Activated CD4-positive, alpha-beta T cell treated with anti-CD3 and anti-CD28 coated beads for 36 hours (primary cell): ENCODE data around the gene DHX29. TPM values are rescaled to one million over a fixed set of nuclear protein-coding genes. Genes with fewer than 3 reads are reported as not detected.
A peak's percentile ranks its signal among the peaks of the same experiment; 100 is the strongest.

Source experiments
- ATAC-seq: fragments of 200-7000 bp; cut with Tn5 transposase; one replicate; pipeline ENCODE4 v1.10.0; 2021; ENCODE audit warnings: mild to moderate bottlenecking, moderate library complexity
- CTCF ChIA-PET: fragments of 350-600 bp; sonication (Branson Sonifier 250); formaldehyde crosslinking; loops from one replicate; lab custom pipeline; 2021; ENCODE audit warnings: antibody characterized with exemption; lab: Charles Lee
- POLR2A ChIA-PET: fragments of 350-600 bp; sonication (Branson Sonifier 250); formaldehyde crosslinking; loops from one replicate; lab custom pipeline; 2021; ENCODE audit warnings: antibody characterized with exemption, inconsistent platforms; lab: Charles Lee
- DNase-seq: peaks from one replicate; pipeline ENCODE4 v3.0.0-alpha.2; 2020
- H3K27ac Mint-ChIP-seq: one replicate; pipeline ENCODE4 v1.8.0; 2021; ENCODE audit warnings: mixed read lengths
- H3K27me3 Mint-ChIP-seq: one replicate; pipeline ENCODE4 v1.8.0; 2021; ENCODE audit warnings: mixed read lengths
- H3K36me3 Mint-ChIP-seq: one replicate; pipeline ENCODE4 v1.8.0; 2021; ENCODE audit warnings: low read depth, mixed read lengths
- H3K4me1 Mint-ChIP-seq: one replicate; pipeline ENCODE4 v1.8.0; 2021; ENCODE audit warnings: mixed read lengths
- H3K4me3 Mint-ChIP-seq: one replicate; pipeline ENCODE4 v1.8.0; 2021; ENCODE audit warnings: mild to moderate bottlenecking, moderate library complexity, mixed read lengths
- H3K9me3 Mint-ChIP-seq: one replicate; pipeline ENCODE4 v1.8.0; 2021; ENCODE audit warnings: low read depth, mixed read lengths
- intact Hi-C, 2 experiments: fragments of 100-400 bp; cut with DNase I in 1 of 2; cut with micrococcal nuclease in 1 of 2; formaldehyde crosslinking; loops; one replicate each; pipeline versions ENCODE4 v1.14.2 to v1.15.1; 2022 to 2024; cut with DNase I, micrococcal nuclease
- total RNA-seq, 2 experiments: library from RNA; stranded (reverse); gene quantifications; one replicate each; pipeline ENCODE4 v1.2.3, GENCODE V29; 2021

The DHX29 gene
- total RNA-seq, 2 experiments from 2014 or later = 12.1 to 12.9 TPM

- POLR2A ChIA-PET = no interaction called here
- no peak overlapping the region for H3K4me3 Mint-ChIP-seq
- ATAC-seq (no peak), DNase-seq (no peak)
- peaks cover 40% of the 10 kb centered on the region for H3K36me3 Mint-ChIP-seq
- H3K4me1 Mint-ChIP-seq = peaks cover 56% of the 10 kb centered on the region
- H3K27me3 Mint-ChIP-seq = no peaks in the 10 kb centered on the region
- peaks cover 5% of the 10 kb centered on the region for H3K9me3 Mint-ChIP-seq
- CTCF ChIA-PET = interaction anchor here (0.7 kb wide), 1 partner anchor 9 kb away, joined by 3 read pairs; no protein-coding TSS in a partner anchor
- no peak overlapping the region for H3K27ac Mint-ChIP-seq
- intact Hi-C loops = no loop called here
These were observed 8.8 kb upstream of the DHX29 start for GRCh38 chr5:55316289-55316688.

- ATAC-seq = no peak
- Mint-ChIP-seq H3K36me3 (peaks cover 43% of the 10 kb centered on the region), H3K27me3 (no peaks in the 10 kb centered on the region), H3K9me3 (peaks cover 5% of the 10 kb centered on the region), H3K27ac (peak overlapping the region; percentile 28), H3K4me3 (no peak overlapping the region), H3K4me1 (peaks cover 62% of the 10 kb centered on the region)
- CTCF ChIA-PET = no interaction called here
- no peak for DNase-seq
- POLR2A ChIA-PET = no interaction called here
- intact Hi-C loops = no loop called here
These were observed 6.5 kb upstream of the DHX29 start for GRCh38 chr5:55313870-55314617.

GRCh38 chr5:55308254-55308836 is 851 bp upstream of the DHX29 start:
- H3K4me3 Mint-ChIP-seq = no peak overlapping the region
- ChIA-PET POLR2A (interaction anchor here (0.6 to 1.4 kb wide), 5 partner anchors 10 to 670 kb away, joined by 3 to 12 read pairs (median 4); no protein-coding TSS in a partner anchor), CTCF (interaction anchor here (0.6 to 2.4 kb wide), 5 partner anchors 17 to 384 kb away, joined by 3 to 8 read pairs (median 3); no protein-coding TSS in a partner anchor)
- ATAC-seq (peak; percentile 13), DNase-seq (peak; percentile 41)
- no peak overlapping the region for H3K27ac Mint-ChIP-seq
- no peaks in the 10 kb centered on the region for H3K27me3 Mint-ChIP-seq
- intact Hi-C loops = loop anchor here (1.0 to 5.0 kb wide), 3 partner anchors 81 to 1866 kb away; partner anchors contain the start of genes CDC20B (in 1 of the 2), GPBP1 (in 1 of the 2) and MCIDAS (in 1 of the 2)
- peaks cover 2% of the 10 kb centered on the region for H3K9me3 Mint-ChIP-seq
- H3K4me1 Mint-ChIP-seq = peaks cover 33% of the 10 kb centered on the region
- H3K36me3 Mint-ChIP-seq = peaks cover 15% of the 10 kb centered on the region

GRCh38 chr5:55306641-55307382 is 682 bp downstream of the DHX29 start:
- H3K4me3 Mint-ChIP-seq = no peak overlapping the region
- H3K36me3 Mint-ChIP-seq = peaks cover 18% of the 10 kb centered on the region
- H3K27me3 Mint-ChIP-seq = no peaks in the 10 kb centered on the region
- no peak for DNase-seq
- H3K9me3 Mint-ChIP-seq = peaks cover 4% of the 10 kb centered on the region
- H3K4me1 Mint-ChIP-seq = peaks cover 25% of the 10 kb centered on the region
- no peak overlapping the region for H3K27ac Mint-ChIP-seq
- intact Hi-C loops = loop anchor here (1.0 to 5.0 kb wide), 7 partner anchors 80 to 997 kb away; partner anchors contain the start of genes MCIDAS (in 2 of the 2), ARL15 (in 1 of the 2), IL6ST (in 1 of the 2) and SLC38A9 (in 1 of the 2)
- ChIA-PET CTCF (interaction anchor here (0.6 to 2.4 kb wide), 7 partner anchors 12 to 385 kb away, joined by 3 to 8 read pairs (median 5); no protein-coding TSS in a partner anchor), POLR2A (interaction anchor here (1.4 kb wide), 1 partner anchor 11 kb away, joined by 7 read pairs; no protein-coding TSS in a partner anchor)
- no peak for ATAC-seq

GRCh38 chr5:55305345-55305744 is 2.1 kb downstream of the DHX29 start:
- Mint-ChIP-seq H3K4me1 (peaks cover 13% of the 10 kb centered on the region), H3K27me3 (no peaks in the 10 kb centered on the region), H3K9me3 (peaks cover 8% of the 10 kb centered on the region), H3K27ac (no peak overlapping the region), H3K36me3 (peaks cover 20% of the 10 kb centered on the region), H3K4me3 (no peak overlapping the region)
- no peak for ATAC-seq
- ChIA-PET CTCF (interaction anchor here (0.6 to 1.6 kb wide), 3 partner anchors 78 to 1570 kb away, joined by 3 to 5 read pairs (median 5); partner anchors contain the start of gene MCIDAS), POLR2A (no interaction called here)
- no peak for DNase-seq
- intact Hi-C loops = loop anchor here in 1 of 2 experiments (5.0 kb wide), 1 partner anchor 78 kb away; the partner anchor contains the start of gene MCIDAS

GRCh38 chr5:55304584-55304983 is 2.9 kb downstream of the DHX29 start:
- Mint-ChIP-seq H3K4me1 (peaks cover 11% of the 10 kb centered on the region), H3K27ac (no peak overlapping the region), H3K36me3 (peaks cover 20% of the 10 kb centered on the region), H3K9me3 (peaks cover 8% of the 10 kb centered on the region), H3K4me3 (no peak overlapping the region), H3K27me3 (no peaks in the 10 kb centered on the region)
- DNase-seq (no peak), ATAC-seq (no peak)
- intact Hi-C loops = no loop called here
- CTCF ChIA-PET = interaction anchor here (0.6 kb wide), 1 partner anchor 1570 kb away, joined by 3 read pairs; no protein-coding TSS in a partner anchor
- POLR2A ChIA-PET = no interaction called here

- no peak overlapping the region for H3K4me3 Mint-ChIP-seq
- no peak for DNase-seq
- peaks cover 22% of the 10 kb centered on the region for H3K36me3 Mint-ChIP-seq
- ChIA-PET CTCF (interaction anchor here (0.9 to 2.3 kb wide), 2 partner anchors 40 to 43 kb away, joined by 3 to 7 read pairs; no protein-coding TSS in a partner anchor), POLR2A (no interaction called here)
- no peak overlapping the region for H3K27ac Mint-ChIP-seq
- peaks cover 13% of the 10 kb centered on the region for H3K4me1 Mint-ChIP-seq
- intact Hi-C loops = no loop called here
- H3K9me3 Mint-ChIP-seq = peaks cover 8% of the 10 kb centered on the region
- no peaks in the 10 kb centered on the region for H3K27me3 Mint-ChIP-seq
- ATAC-seq = no peak
These were observed 4.2 kb downstream of the DHX29 start for GRCh38 chr5:55303238-55303690.

GRCh38 chr5:55300890-55301289 is 6.6 kb downstream of the DHX29 start:
- peaks cover 13% of the 10 kb centered on the region for H3K4me1 Mint-ChIP-seq
- ATAC-seq (no peak), DNase-seq (no peak)
- H3K27ac Mint-ChIP-seq = no peak overlapping the region
- peaks cover 24% of the 10 kb centered on the region for H3K36me3 Mint-ChIP-seq
- peaks cover 8% of the 10 kb centered on the region for H3K9me3 Mint-ChIP-seq
- ChIA-PET CTCF (interaction anchor here (1.3 kb wide), 1 partner anchor 569 kb away, joined by 3 read pairs; no protein-coding TSS in a partner anchor), POLR2A (interaction anchor here (0.6 kb wide), 1 partner anchor 46 kb away, joined by 3 read pairs; no protein-coding TSS in a partner anchor)
- no peak overlapping the region for H3K4me3 Mint-ChIP-seq
- no peaks in the 10 kb centered on the region for H3K27me3 Mint-ChIP-seq
- intact Hi-C loops = no loop called here

- ATAC-seq = no peak
- H3K27ac Mint-ChIP-seq = no peak overlapping the region
- no peaks in the 10 kb centered on the region for H3K27me3 Mint-ChIP-seq
- POLR2A ChIA-PET = no interaction called here
- intact Hi-C loops = no loop called here
- H3K4me3 Mint-ChIP-seq = no peak overlapping the region
- CTCF ChIA-PET = interaction anchor here (0.7 kb wide), 1 partner anchor 12 kb away, joined by 3 read pairs; no protein-coding TSS in a partner anchor
- no peak for DNase-seq
- peaks cover 2% of the 10 kb centered on the region for H3K4me1 Mint-ChIP-seq
- H3K9me3 Mint-ChIP-seq = no peaks in the 10 kb centered on the region
- peaks cover 42% of the 10 kb centered on the region for H3K36me3 Mint-ChIP-seq
These were observed 12.6 kb downstream of the DHX29 start for GRCh38 chr5:55294935-55295334.

GRCh38 chr5:55290991-55291390 is 16.5 kb downstream of the DHX29 start:
- intact Hi-C loops = no loop called here
- POLR2A ChIA-PET = no interaction called here
- ATAC-seq = no peak
- Mint-ChIP-seq H3K27me3 (no peaks in the 10 kb centered on the region), H3K4me1 (no peaks in the 10 kb centered on the region), H3K36me3 (peaks cover 57% of the 10 kb centered on the region), H3K4me3 (no peak overlapping the region), H3K9me3 (no peaks in the 10 kb centered on the region), H3K27ac (no peak overlapping the region)
- no peak for DNase-seq
- CTCF ChIA-PET = no interaction called here
